ENCODE results near the gene GCA. TPM values are rescaled to one million over a fixed set of nuclear protein-coding genes. Genes with fewer than 3 reads are reported as not detected.

Gene GCA
- total RNA-seq, 1 donor from 2014 or later, result 94.0 TPM

- ATAC-seq (no peak), DNase-seq (no peak)
- no peaks in the 10 kb centered on the region for H3K27me3 ChIP-seq (ENCODE audit: low read depth)
- H3K27ac ChIP-seq, result peak overlapping the region; percentile 87
- no peak for TF ChIP-seq CTCF (IDR thresholded peaks at IDR 0.05)
- no peaks in the 10 kb centered on the region for H3K36me3 ChIP-seq
- intact Hi-C loops (cut with DNase I), result no loop called here
- no peaks in the 10 kb centered on the region for H3K9me3 ChIP-seq
- peaks cover 16% of the 10 kb centered on the region for H3K4me1 ChIP-seq
- peak overlapping the region; percentile 80 for H3K4me3 ChIP-seq
These were observed 474 bp upstream of the GCA start for GRCh38 chr2:162343492-162343823.

GRCh38 chr2:162344617-162344950, 652 bp downstream of the GCA start:
- no peak for TF ChIP-seq CTCF (IDR thresholded peaks at IDR 0.05)
- ATAC-seq, result no peak
- intact Hi-C loops (cut with DNase I), result no loop called here

GRCh38 chr2:162365392-162365791, 21.5 kb downstream of the GCA start:
- Histone ChIP-seq H3K27ac (no peak overlapping the region), H3K27me3 (ENCODE audit: low read depth) (no peaks in the 10 kb centered on the region), H3K4me1 (no peaks in the 10 kb centered on the region), H3K9me3 (no peaks in the 10 kb centered on the region), H3K4me3 (no peak overlapping the region), H3K36me3 (no peaks in the 10 kb centered on the region)
- DNase-seq, result no peak
- no peak for ATAC-seq
- intact Hi-C loops (cut with DNase I), result no loop called here
- no peak for TF ChIP-seq CTCF (IDR thresholded peaks at IDR 0.05)

More at GRCh38 chr2:162344617-162344950, 652 bp downstream of the GCA start:
- no peaks in the 10 kb centered on the region for H3K36me3 ChIP-seq
- no peak for DNase-seq
- no peaks in the 10 kb centered on the region for H3K27me3 ChIP-seq (ENCODE audit: low read depth)
- peak overlapping the region; percentile 80 for H3K4me3 ChIP-seq
- H3K27ac ChIP-seq, result peak overlapping the region; percentile 87
- H3K9me3 ChIP-seq, result no peaks in the 10 kb centered on the region
- H3K4me1 ChIP-seq, result peaks cover 16% of the 10 kb centered on the region

- H3K36me3 ChIP-seq, result no peaks in the 10 kb centered on the region
- intact Hi-C loops (cut with DNase I), result no loop called here
- no peaks in the 10 kb centered on the region for H3K9me3 ChIP-seq
- TF ChIP-seq CTCF (IDR thresholded peaks at IDR 0.05), result no peak
- DNase-seq (no peak), ATAC-seq (no peak)
- no peaks in the 10 kb centered on the region for H3K27me3 ChIP-seq (ENCODE audit: low read depth)
- no peak overlapping the region for H3K27ac ChIP-seq
- H3K4me3 ChIP-seq, result no peak overlapping the region
- H3K4me1 ChIP-seq, result no peaks in the 10 kb centered on the region
These were observed 24.6 kb downstream of the GCA start for GRCh38 chr2:162368494-162368893.

- Histone ChIP-seq H3K36me3 (no peaks in the 10 kb centered on the region), H3K27ac (no peak overlapping the region), H3K4me1 (no peaks in the 10 kb centered on the region), H3K9me3 (no peaks in the 10 kb centered on the region), H3K4me3 (no peak overlapping the region), H3K27me3 (ENCODE audit: low read depth) (no peaks in the 10 kb centered on the region)
- no peak for TF ChIP-seq CTCF (IDR thresholded peaks at IDR 0.05)
- ATAC-seq (no peak), DNase-seq (no peak)
- intact Hi-C loops (cut with DNase I), result no loop called here
These were observed 25.6 kb downstream of the GCA start for GRCh38 chr2:162369551-162369950.

- no peak overlapping the region for H3K27ac ChIP-seq
- no peaks in the 10 kb centered on the region for H3K36me3 ChIP-seq
- no peak for TF ChIP-seq CTCF (IDR thresholded peaks at IDR 0.05)
- H3K4me3 ChIP-seq, result no peak overlapping the region
- DNase-seq, result no peak
- H3K27me3 ChIP-seq (ENCODE audit: low read depth), result no peaks in the 10 kb centered on the region
- H3K4me1 ChIP-seq, result no peaks in the 10 kb centered on the region
- H3K9me3 ChIP-seq, result no peaks in the 10 kb centered on the region
- intact Hi-C loops (cut with DNase I), result no loop called here
- no peak for ATAC-seq
These were observed 27.0 kb downstream of the GCA start for GRCh38 chr2:162370931-162371330.
